HepG2 (cell line): ENCODE data around the gene MYADML2.
A peak's percentile ranks its signal among the peaks of the same experiment; 100 is the strongest.

ENCODE experiments used
- ATF7 ChIP-seq, 2 experiments: fragments of 450-650 bp in 1 of 2; sonication (generic) in 1 of 2; formaldehyde crosslinking in 1 of 2; IDR thresholded peaks; 2 replicates each; pipeline versions ENCODE4 v1.4.0 to v1.6.1; 2016 to 2020; ENCODE audit warnings: antibody characterized with exemption in 1 of 2, mild to moderate bottlenecking in 1 of 2, missing genetic modification reagents in 1 of 2
- CEBPZ ChIP-seq: IDR thresholded peaks from 2 replicates; pipeline ENCODE4 v1.6.1; 2012; ENCODE audit warnings: low read length, improper control_type of control experiment
- SP1 ChIP-seq, 2 experiments: fragments of 450-650 bp in 1 of 2; sonication (generic) in 1 of 2; formaldehyde crosslinking in 1 of 2; IDR thresholded peaks; 2 replicates each; pipeline versions ENCODE4 v1.4.0 to v1.6.1; 2016 to 2020; ENCODE audit warnings: missing genetic modification reagents in 1 of 2
- SRSF1 ChIP-seq: fragments of 200-400 bp; formaldehyde crosslinking; optimal IDR thresholded peaks from 2 replicates; pipeline ENCODE3; 2017; ENCODE audit warnings: mild to moderate bottlenecking, low read depth, low read length, moderate library complexity
- STAT5B ChIP-seq: sonication (generic); formaldehyde crosslinking; IDR thresholded peaks from 2 replicates; pipeline ENCODE4 v1.4.0; 2020; ENCODE audit warnings: missing genetic modification reagents
- TCF12 ChIP-seq, 2 experiments: fragments of 450-650 bp in 1 of 2; sonication (generic) in 1 of 2; formaldehyde crosslinking in 1 of 2; IDR thresholded peaks; 2 replicates each; pipeline versions ENCODE4 v1.6.1 to v1.8.0; 2017 to 2022; ENCODE audit warnings: antibody characterized with exemption in 1 of 2, mild to moderate bottlenecking in 1 of 2, missing genetic modification reagents in 1 of 2, moderate library complexity in 1 of 2
- USF2 ChIP-seq, 2 experiments: sonication (generic) in 1 of 2; formaldehyde crosslinking in 1 of 2; IDR thresholded peaks; 2 replicates each; pipeline versions ENCODE4 v1.5.1 to v1.6.1; 2011 to 2020; ENCODE audit warnings: borderline replicate concordance in 1 of 2, low read depth in 1 of 2, low read length in 1 of 2, mild to moderate bottlenecking in 1 of 2, missing genetic modification reagents in 1 of 2, moderate library complexity in 1 of 2
- ZBTB33 ChIP-seq: sonication (generic); formaldehyde crosslinking; IDR thresholded peaks from 2 replicates; pipeline ENCODE4 v1.4.0; 2020; ENCODE audit warnings: missing genetic modification reagents
- TF ChIP-seq, protein P1 (sequence below): sonication (generic); formaldehyde crosslinking; IDR thresholded peaks from 2 replicates; pipeline ENCODE4 v1.5.0; 2020; ENCODE audit warnings: mild to moderate bottlenecking, missing genetic modification reagents, moderate library complexity

DNA sequence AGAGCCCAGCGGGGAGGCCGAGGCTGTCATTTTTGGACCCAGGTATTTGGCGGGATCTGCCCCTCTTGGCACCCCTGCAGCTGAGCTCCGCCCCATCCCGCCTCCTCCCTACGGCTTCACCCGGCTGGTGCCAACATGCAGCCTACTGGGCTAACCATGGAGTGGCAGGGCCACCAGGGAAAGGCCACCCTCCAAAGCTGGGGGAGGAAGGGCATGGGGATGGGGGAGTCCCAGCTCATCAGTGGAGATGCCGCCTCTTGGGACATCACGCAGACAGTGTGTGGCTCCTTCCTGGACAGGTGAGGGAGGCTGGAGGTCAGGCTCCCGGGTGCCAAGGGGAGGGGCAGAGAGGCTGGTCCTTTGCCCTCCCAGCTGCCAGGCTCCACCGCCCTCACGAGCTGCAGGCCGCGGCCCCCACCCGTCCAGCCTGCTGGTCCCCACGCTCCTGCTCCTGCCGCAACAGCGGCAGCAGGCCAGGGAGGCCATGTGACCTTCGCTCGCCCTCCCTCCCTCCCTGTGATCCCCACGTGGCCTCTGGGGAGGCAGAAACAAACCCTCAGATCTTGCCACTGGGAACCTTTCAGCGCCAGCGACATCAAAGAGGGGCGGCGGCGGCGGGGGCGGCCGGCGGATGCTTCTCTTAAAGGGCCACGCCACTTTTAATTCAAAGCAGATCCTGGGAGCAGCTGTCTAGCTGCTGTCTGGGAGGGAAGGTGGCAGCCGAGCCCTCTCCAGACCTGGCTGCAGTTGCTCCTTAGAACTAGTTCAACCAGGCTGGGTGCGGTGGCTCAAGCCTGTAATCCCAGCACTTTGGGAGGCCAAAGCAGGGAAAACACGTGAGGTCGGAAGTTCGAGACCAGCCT lies 20.7 kb upstream of the MYADML2 start:
- TF ChIP-seq ATF7 (IDR thresholded peaks at IDR 0.05) (no peak), ATF7 (CRISPR knock-in tag; IDR thresholded peaks at IDR 0.05) (peak; percentile 55; the same call in 1 of the 2 replicates), SRSF1 (no peak), SP1 (IDR thresholded peaks at IDR 0.05) (no peak), SP1 (CRISPR knock-in tag; IDR thresholded peaks at IDR 0.05) (no peak; the same call in 1 of the 2 replicates), CEBPZ (no peak), ZBTB33 (peak; percentile 61; the same call in 1 of the 2 replicates), TCF12 (IDR thresholded peaks at IDR 0.05) (no peak), TCF12 (CRISPR knock-in tag; IDR thresholded peaks at IDR 0.05) (peak; percentile 92; the same call in 1 of the 2 replicates), STAT5B (CRISPR knock-in tag) (peak; percentile 82; the same call in 1 of the 2 replicates), USF2 (IDR thresholded peaks at IDR 0.05; ENCODE audit: low read depth, low read length) (peak; percentile 93), USF2 (CRISPR knock-in tag; IDR thresholded peaks at IDR 0.05; ENCODE audit: borderline replicate concordance) (peak; percentile 95; the same call in 1 of the 2 replicates)
- TF ChIP-seq, protein P1, sequence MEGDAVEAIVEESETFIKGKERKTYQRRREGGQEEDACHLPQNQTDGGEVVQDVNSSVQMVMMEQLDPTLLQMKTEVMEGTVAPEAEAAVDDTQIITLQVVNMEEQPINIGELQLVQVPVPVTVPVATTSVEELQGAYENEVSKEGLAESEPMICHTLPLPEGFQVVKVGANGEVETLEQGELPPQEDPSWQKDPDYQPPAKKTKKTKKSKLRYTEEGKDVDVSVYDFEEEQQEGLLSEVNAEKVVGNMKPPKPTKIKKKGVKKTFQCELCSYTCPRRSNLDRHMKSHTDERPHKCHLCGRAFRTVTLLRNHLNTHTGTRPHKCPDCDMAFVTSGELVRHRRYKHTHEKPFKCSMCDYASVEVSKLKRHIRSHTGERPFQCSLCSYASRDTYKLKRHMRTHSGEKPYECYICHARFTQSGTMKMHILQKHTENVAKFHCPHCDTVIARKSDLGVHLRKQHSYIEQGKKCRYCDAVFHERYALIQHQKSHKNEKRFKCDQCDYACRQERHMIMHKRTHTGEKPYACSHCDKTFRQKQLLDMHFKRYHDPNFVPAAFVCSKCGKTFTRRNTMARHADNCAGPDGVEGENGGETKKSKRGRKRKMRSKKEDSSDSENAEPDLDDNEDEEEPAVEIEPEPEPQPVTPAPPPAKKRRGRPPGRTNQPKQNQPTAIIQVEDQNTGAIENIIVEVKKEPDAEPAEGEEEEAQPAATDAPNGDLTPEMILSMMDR (CRISPR knock-in tag): peak; percentile 49
